Measurements from ENCODE around the gene ENTPD8.

DNA sequence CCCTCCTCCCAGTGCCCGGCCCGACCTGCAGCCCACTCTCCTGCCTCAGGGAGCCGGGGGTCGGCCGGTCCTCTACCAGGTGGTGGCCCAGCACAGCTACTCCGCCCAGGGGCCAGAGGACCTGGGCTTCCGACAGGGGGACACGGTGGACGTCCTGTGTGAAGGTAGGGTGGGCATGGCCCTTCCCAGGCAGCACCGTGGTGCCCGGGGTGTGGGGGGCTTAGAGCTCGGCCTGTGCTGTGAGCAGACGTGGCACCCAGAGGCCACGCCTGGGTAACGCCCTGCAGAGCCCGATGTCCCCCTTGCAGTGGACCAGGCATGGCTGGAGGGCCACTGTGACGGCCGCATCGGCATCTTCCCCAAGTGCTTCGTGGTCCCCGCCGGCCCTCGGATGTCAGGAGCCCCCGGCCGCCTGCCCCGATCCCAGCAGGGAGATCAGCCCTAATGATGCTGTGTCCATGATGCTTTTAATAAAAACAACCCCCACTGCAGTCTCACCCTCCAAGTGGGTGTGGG is 7.2 kb downstream of the ENTPD8 start:
- TF ChIP-seq, protein P1, sequence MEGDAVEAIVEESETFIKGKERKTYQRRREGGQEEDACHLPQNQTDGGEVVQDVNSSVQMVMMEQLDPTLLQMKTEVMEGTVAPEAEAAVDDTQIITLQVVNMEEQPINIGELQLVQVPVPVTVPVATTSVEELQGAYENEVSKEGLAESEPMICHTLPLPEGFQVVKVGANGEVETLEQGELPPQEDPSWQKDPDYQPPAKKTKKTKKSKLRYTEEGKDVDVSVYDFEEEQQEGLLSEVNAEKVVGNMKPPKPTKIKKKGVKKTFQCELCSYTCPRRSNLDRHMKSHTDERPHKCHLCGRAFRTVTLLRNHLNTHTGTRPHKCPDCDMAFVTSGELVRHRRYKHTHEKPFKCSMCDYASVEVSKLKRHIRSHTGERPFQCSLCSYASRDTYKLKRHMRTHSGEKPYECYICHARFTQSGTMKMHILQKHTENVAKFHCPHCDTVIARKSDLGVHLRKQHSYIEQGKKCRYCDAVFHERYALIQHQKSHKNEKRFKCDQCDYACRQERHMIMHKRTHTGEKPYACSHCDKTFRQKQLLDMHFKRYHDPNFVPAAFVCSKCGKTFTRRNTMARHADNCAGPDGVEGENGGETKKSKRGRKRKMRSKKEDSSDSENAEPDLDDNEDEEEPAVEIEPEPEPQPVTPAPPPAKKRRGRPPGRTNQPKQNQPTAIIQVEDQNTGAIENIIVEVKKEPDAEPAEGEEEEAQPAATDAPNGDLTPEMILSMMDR (conservative IDR thresholded peaks at IDR 0.05) = no peak
- TF ChIP-seq EZH2 (IDR thresholded peaks at IDR 0.05; ENCODE audit: low read depth) = no peak

Measured in PC-9 (cell line).